HepG2 (cell line): ENCODE results near the gene HPS6. TPM values are rescaled to one million over a fixed set of nuclear protein-coding genes. Genes with fewer than 3 reads are reported as not detected.
A peak's percentile ranks its signal among the peaks of the same experiment; 100 is the strongest.

Experiments
- ATAC-seq: fragments of 200-7000 bp; cut with Tn5 transposase; 3 replicates; pipeline ENCODE4 v1.9.1; 2020; ENCODE audit warnings: mild to moderate bottlenecking, moderate library complexity
- BruUV-seq: library from RNA; stranded (reverse); fragments of 400-500 nt; replicated peaks from 2 replicates; lab custom pipeline; 2021; lab: Mats Ljungman, UMichigan
- CTCF ChIA-PET: fragments of 300-600 bp; formaldehyde crosslinking; extraction: SDS; loops from one replicate; lab custom pipeline; 2021; ENCODE audit warnings: low total read pairs, inconsistent platforms, low intra/inter-chr PET ratio; lab: Yijun Ruan, JAX
- POLR2A ChIA-PET: fragments of 350-600 bp; sonication (Branson Sonifier 250); formaldehyde crosslinking; loops from one replicate; lab custom pipeline; 2020; ENCODE audit warnings: antibody characterized with exemption, inconsistent platforms; lab: Yijun Ruan, JAX
- DNase-seq: peaks from one replicate; pipeline ENCODE4 v3.0.0-alpha.2; 2015; ENCODE audit warnings: low spot score
- FAIRE-seq: peaks from 3 replicates; lab custom pipeline; 2011; peaks lifted over from hg19 to GRCh38; lab: Jason Lieb, UNC
- H2AFZ ChIP-seq: one replicate; pipeline ENCODE4 v1.6.1; 2011; ENCODE audit warnings: low read length, inconsistent platforms
- H3K27ac ChIP-seq: fragments of 300-600 bp; 3 replicates; pipeline ENCODE4 v1.8.0; 2011; ENCODE audit warnings: mixed run types, mild to moderate bottlenecking, mixed read lengths, low read length, inconsistent platforms; ENCODE audit not compliant: insufficient read depth; ENCODE audit errors: extremely low read length
- H3K27me3 ChIP-seq, 2 experiments: fragments of 200-600 bp in 1 of 2; 2 replicates in 1 of 2; 3 replicates in 1 of 2; pipeline versions ENCODE4 v1.6.0 to v1.8.0; 2011; ENCODE audit warnings: low read length in 2 of 2, mild to moderate bottlenecking in 2 of 2, moderate library complexity in 2 of 2, inconsistent platforms in 1 of 2; ENCODE audit not compliant: insufficient read depth in 2 of 2, control insufficient read depth in 1 of 2
- H3K36me3 ChIP-seq, 2 experiments: fragments of 200-600 bp in 1 of 2; replicated peaks in 1 of 2; 2 replicates in 1 of 2; 3 replicates in 1 of 2; pipeline versions ENCODE4 v1.5.1 to v1.8.0; 2011; ENCODE audit warnings: low read length in 2 of 2, inconsistent platforms in 1 of 2; ENCODE audit not compliant: insufficient read depth in 2 of 2, control insufficient read depth in 1 of 2
- H3K4me1 ChIP-seq: 2 replicates; pipeline ENCODE4 v1.5.1; 2012; ENCODE audit warnings: low read length, inconsistent platforms; ENCODE audit not compliant: insufficient read depth
- H3K4me2 ChIP-seq: 2 replicates; pipeline ENCODE4 v1.6.0; 2011; ENCODE audit warnings: low read depth, low read length, inconsistent platforms
- H3K4me3 ChIP-seq, 3 experiments: fragments of 200-600 bp in 1 of 3; sonication (generic), shearing (Covaris generic) in 1 of 3; replicated peaks in 1 of 3; 2 replicates each; pipeline ENCODE4 v1.5.1; 2011 to 2016; ENCODE audit warnings: low read length in 3 of 3, inconsistent platforms in 2 of 3, low read depth in 2 of 3, mild to moderate bottlenecking in 2 of 3, control low read depth in 1 of 3, mixed read lengths in 1 of 3; ENCODE audit not compliant: insufficient read depth in 1 of 3
- H3K79me2 ChIP-seq: one replicate; pipeline ENCODE4 v1.6.1; 2011; ENCODE audit warnings: low read length, inconsistent platforms; ENCODE audit not compliant: insufficient read depth
- H3K9ac ChIP-seq: 2 replicates; pipeline ENCODE4 v1.6.0; 2011; ENCODE audit warnings: mild to moderate bottlenecking, low read depth, low read length, inconsistent platforms; ENCODE audit not compliant: insufficient read depth
- H3K9me3 ChIP-seq: 2 replicates; pipeline ENCODE4 v1.5.1; 2012; ENCODE audit warnings: mild to moderate bottlenecking, low read length
- H4K20me1 ChIP-seq: 2 replicates; pipeline ENCODE4 v1.6.0; 2011; ENCODE audit warnings: inconsistent platforms, mild to moderate bottlenecking, low read length, moderate library complexity; ENCODE audit not compliant: insufficient read depth
- ATF4 ChIP-seq, 2 experiments: fragments of 450-650 bp in 1 of 2; sonication (generic) in 1 of 2; formaldehyde crosslinking; IDR thresholded peaks; 2 replicates each; pipeline versions ENCODE4 v1.5.0 to v1.8.0; 2020 to 2022; ENCODE audit warnings: mild to moderate bottlenecking in 1 of 2, missing genetic modification reagents in 1 of 2
- CHD4 ChIP-seq: fragments of 200-600 bp; sonication (generic); IDR thresholded peaks from 2 replicates; pipeline ENCODE4 v1.7.0; 2017; ENCODE audit warnings: mild to moderate bottlenecking, low read length, borderline replicate concordance
- MEIS1 ChIP-seq: sonication (generic); formaldehyde crosslinking; IDR thresholded peaks from 2 replicates; pipeline ENCODE4 v1.9.0; 2021; ENCODE audit warnings: mild to moderate bottlenecking, missing genetic modification reagents, moderate library complexity, borderline replicate concordance
- NR2F2 ChIP-seq: IDR thresholded peaks from 2 replicates; pipeline ENCODE4 v1.6.1; 2012; ENCODE audit warnings: low read depth, inconsistent platforms, borderline replicate concordance
- SOX13 ChIP-seq, 3 experiments: fragments of 450-650 bp in 1 of 3; sonication (generic) in 1 of 3; formaldehyde crosslinking in 1 of 3; IDR thresholded peaks in 2 of 3; conservative IDR thresholded peaks in 1 of 3; 2 replicates each; pipeline versions ENCODE4 v1.5.0 to v1.6.1; 2016 to 2020; ENCODE audit warnings: antibody characterized with exemption in 1 of 3, mild to moderate bottlenecking in 1 of 3, missing compliant biosample characterization in 1 of 3, missing genetic modification reagents in 1 of 3, moderate library complexity in 1 of 3
- ZMYM3 ChIP-seq: sonication (generic); formaldehyde crosslinking; IDR thresholded peaks from 2 replicates; pipeline ENCODE4 v1.5.1; 2020; ENCODE audit warnings: mild to moderate bottlenecking, missing genetic modification reagents
- ZNF629 ChIP-seq: sonication (generic); formaldehyde crosslinking; conservative IDR thresholded peaks from 2 replicates; pipeline ENCODE4 v1.5.0; 2020; ENCODE audit warnings: missing genetic modification reagents
- WGBS: methylation state at CpG from one replicate; pipeline ENCODE4 v1.1.6; 2017; ENCODE audit warnings: low lambda C conversion rate; 5-methylcytosine and 5-hydroxymethylcytosine counted together
- in situ Hi-C: cut with HindIII; loops from 2 replicates; pipeline ENCODE4 v1.10.0; 2017; ENCODE audit warnings: low pct_unique_long_range_greater_than_20kb; ENCODE audit not compliant: extremely low pct_ligation_motif_present
- intact Hi-C: fragments of 100-400 bp; cut with micrococcal nuclease; formaldehyde crosslinking; loops from one replicate; pipeline ENCODE4 v1.10.0; 2022; ENCODE audit not compliant: unreplicated experiment
- polyA plus RNA-seq, 8 experiments: library from polyadenylated mRNA; depleted of rRNA in 3 of 8; stranded (reverse) in 7 of 8; unstranded in 1 of 8; fragments of >200 nt; fragmentation: Illumina TruSeq in 4 of 8; extraction: Trizol in 4 of 8; gene quantifications; 2 replicates each; pipeline versions ENCODE4 v1.2.1 to v1.2.3, GENCODE V29; 2011 to 2016; ENCODE audit warnings: low read depth in 4 of 8, missing spikeins in 1 of 8, mixed read lengths in 1 of 8; ENCODE audit not compliant: insufficient read depth in 1 of 8
- total RNA-seq, 5 experiments: library from RNA; depleted of rRNA; stranded (reverse); fragments of >200 nt; fragmentation: Illumina TruSeq; extraction: Trizol; gene quantifications; 2 replicates each; pipeline ENCODE4 v1.2.3, GENCODE V29; 2016; ENCODE audit warnings: low read depth in 1 of 5
- TF ChIP-seq, protein P1 (sequence below): sonication (generic); formaldehyde crosslinking; IDR thresholded peaks from 2 replicates; pipeline ENCODE4 v1.8.0; 2022; ENCODE audit warnings: missing genetic modification reagents, mild to moderate bottlenecking, borderline replicate concordance

HPS6 gene
- total and polyA plus RNA-seq, 2 of the 13 experiments (the other 11 are each of a cell fraction or from before 2014, with no cell fraction given) = 2.9 to 14.9 TPM

GRCh38 chr10:102113261-102113955 lies 48.3 kb downstream of the HPS6 start:
- intact Hi-C loops = no loop called here
- FAIRE-seq = no peak

More at GRCh38 chr10:102113261-102113955, 48.3 kb downstream of the HPS6 start:
- ChIA-PET CTCF (no interaction called here), POLR2A (interaction anchor here (1.2 to 3.2 kb wide), 4 partner anchors 9 to 55 kb away, joined by 4 to 28 read pairs (median 14); no protein-coding TSS in a partner anchor)
- Histone ChIP-seq H3K9ac (peak overlapping the region; percentile 81; the same call in 1 of the 2 replicates), H3K4me1 (peaks cover 52% of the 10 kb centered on the region), H3K27ac (no peak overlapping the region), H2AFZ (no peak overlapping the region), H3K27me3 (no peaks in the 10 kb centered on the region), H3K4me2 (peak overlapping the region; percentile 88), H3K79me2 (peaks cover 20% of the 10 kb centered on the region), H3K36me3 (peaks cover 25 to 35% of the 10 kb centered on the region in 2 experiments), H3K9me3 (no peaks in the 10 kb centered on the region), H4K20me1 (peaks cover 9% of the 10 kb centered on the region)
- TSS peak; percentile 60 for BruUV-seq
- 64% methylated on average over 2 of the region's 7 CpGs for WGBS
- ATAC-seq (no peak), DNase-seq (no peak)
- TF ChIP-seq MEIS1 (CRISPR knock-in tag) = 0 out of 2 replicates have a peak, but pooled peaks have one; percentile 5
- TF ChIP-seq ZMYM3 (CRISPR knock-in tag) = peak; percentile 77
- TF ChIP-seq NR2F2 = no peak
- TF ChIP-seq CHD4 = 0 out of 2 replicates have a peak, but pooled peaks have one; percentile 25
- TF ChIP-seq, protein P1, sequence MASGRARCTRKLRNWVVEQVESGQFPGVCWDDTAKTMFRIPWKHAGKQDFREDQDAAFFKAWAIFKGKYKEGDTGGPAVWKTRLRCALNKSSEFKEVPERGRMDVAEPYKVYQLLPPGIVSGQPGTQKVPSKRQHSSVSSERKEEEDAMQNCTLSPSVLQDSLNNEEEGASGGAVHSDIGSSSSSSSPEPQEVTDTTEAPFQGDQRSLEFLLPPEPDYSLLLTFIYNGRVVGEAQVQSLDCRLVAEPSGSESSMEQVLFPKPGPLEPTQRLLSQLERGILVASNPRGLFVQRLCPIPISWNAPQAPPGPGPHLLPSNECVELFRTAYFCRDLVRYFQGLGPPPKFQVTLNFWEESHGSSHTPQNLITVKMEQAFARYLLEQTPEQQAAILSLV = no peak
- no peak for TF ChIP-seq ATF4 (CRISPR knock-in tag; IDR thresholded peaks at IDR 0.05)
- peak; percentile 88 for TF ChIP-seq ZNF629 (CRISPR knock-in tag)
- no peak for TF ChIP-seq SOX13 (IDR thresholded peaks at IDR 0.05)
- no peak for TF ChIP-seq SOX13 (CRISPR knock-in tag; conservative IDR thresholded peaks at IDR 0.05 in 1 of 2, IDR thresholded peaks at IDR 0.05 in 1 of 2)
- TF ChIP-seq, all 625 proteins: peak for 4
- in situ Hi-C loops = no loop called here
- peak overlapping the region; percentile 86 to 96 (median 94) for H3K4me3 ChIP-seq
